CD4-positive, alpha-beta memory T cell (primary cell): Measurements from ENCODE around the gene RNF148. TPM values are rescaled to one million over a fixed set of nuclear protein-coding genes. Genes with fewer than 3 reads are reported as not detected.

Experiments used
- CTCF ChIA-PET: fragments of 350-600 bp; sonication (Branson Sonifier 250); formaldehyde crosslinking; loops from one replicate; lab custom pipeline; 2021; ENCODE audit warnings: inconsistent platforms; ENCODE audit not compliant: partially characterized antibody; lab: Charles Lee
- POLR2A ChIA-PET: fragments of 350-600 bp; sonication (Branson Sonifier 250); formaldehyde crosslinking; loops from one replicate; lab custom pipeline; 2021; ENCODE audit not compliant: partially characterized antibody; lab: Charles Lee
- DNase-seq, 5 donors: peaks; one replicate each; pipeline versions ENCODE4 v3.0.0 to v3.0.0-alpha.2; 2020 to 2022; ENCODE audit warnings: mixed read lengths in 1 of 5
- H3K27ac ChIP-seq: one replicate; pipeline ENCODE4 v1.7.0; 2013; ENCODE audit warnings: low read depth, low read length
- H3K27me3 ChIP-seq: 2 replicates; pipeline ENCODE4 v1.7.0; 2013; ENCODE audit warnings: mild to moderate bottlenecking, low read length, moderate library complexity; ENCODE audit not compliant: insufficient read depth
- H3K36me3 ChIP-seq: 2 replicates; pipeline ENCODE4 v1.7.0; 2013; ENCODE audit warnings: mild to moderate bottlenecking, low read length, moderate library complexity; ENCODE audit not compliant: insufficient read depth
- H3K4me1 ChIP-seq: 2 replicates; pipeline ENCODE4 v1.7.0; 2013; ENCODE audit warnings: mild to moderate bottlenecking, low read length, moderate library complexity; ENCODE audit not compliant: insufficient read depth
- H3K4me3 ChIP-seq, 2 donors: one replicate each; pipeline ENCODE4 v1.7.0; 2013; ENCODE audit warnings: low read length in 2 of 2, mild to moderate bottlenecking in 1 of 2
- H3K9me3 ChIP-seq, 2 donors: one replicate each; pipeline ENCODE4 v1.7.0; 2013; ENCODE audit warnings: low read length in 2 of 2, control low read depth in 1 of 2; ENCODE audit not compliant: control insufficient read depth in 1 of 2
- H3K27ac Mint-ChIP-seq, 7 donors: one replicate each; pipeline ENCODE4 v1.8.0; 2020 to 2021; ENCODE audit warnings: mixed read lengths in 7 of 7, mild to moderate bottlenecking in 6 of 7, inconsistent platforms in 3 of 7, moderate library complexity in 3 of 7
- H3K27me3 Mint-ChIP-seq, 2 donors: one replicate each; pipeline ENCODE4 v1.8.0; 2020 to 2021; ENCODE audit warnings: mixed read lengths in 2 of 2
- H3K36me3 Mint-ChIP-seq, 2 donors: one replicate each; pipeline ENCODE4 v1.8.0; 2020 to 2021; ENCODE audit warnings: mixed read lengths in 2 of 2, inconsistent platforms in 1 of 2, mild to moderate bottlenecking in 1 of 2
- H3K4me1 Mint-ChIP-seq, 4 donors: one replicate each; pipeline ENCODE4 v1.8.0; 2020 to 2021; ENCODE audit warnings: mixed read lengths in 4 of 4, mild to moderate bottlenecking in 1 of 4
- H3K4me3 Mint-ChIP-seq, 8 donors: one replicate each; pipeline ENCODE4 v1.8.0; 2020 to 2021; ENCODE audit warnings: mixed read lengths in 8 of 8, mild to moderate bottlenecking in 7 of 8, moderate library complexity in 6 of 8, inconsistent platforms in 3 of 8
- H3K9me3 Mint-ChIP-seq, 8 donors: one replicate each; pipeline ENCODE4 v1.8.0; 2020 to 2021; ENCODE audit warnings: mixed read lengths in 8 of 8, mild to moderate bottlenecking in 5 of 8, inconsistent platforms in 3 of 8, moderate library complexity in 1 of 8
- intact Hi-C: fragments of 100-400 bp; cut with micrococcal nuclease; formaldehyde crosslinking; loops from one replicate; pipeline ENCODE4 v1.15.1; 2023
- polyA plus RNA-seq, 2 donors: library from polyadenylated mRNA; unstranded; fragments of 300-500 nt; fragmentation: Illumina TruSeq; gene quantifications; one replicate each; pipeline ENCODE4 v1.2.3, GENCODE V29; 2021
- total RNA-seq, 2 experiments: library from RNA; stranded (reverse); gene quantifications; one replicate each; pipeline ENCODE4 v1.2.3, GENCODE V29; 2021

The RNF148 gene
- total and polyA plus RNA-seq, 4 experiments from 2014 or later = not detected

GRCh38 chr7:122672536-122672935 is 30.2 kb downstream of the RNF148 start:
- no peak overlapping the region for H3K4me3 ChIP-seq
- H3K27me3 Mint-ChIP-seq = no peaks in the 10 kb centered on the region
- no peaks in the 10 kb centered on the region for H3K36me3 Mint-ChIP-seq
- intact Hi-C loops = no loop called here
- H3K4me1 Mint-ChIP-seq = no peaks in the 10 kb centered on the region
- POLR2A ChIA-PET = no interaction called here
- no peak overlapping the region for H3K27ac Mint-ChIP-seq
- H3K27me3 ChIP-seq = no peaks in the 10 kb centered on the region
- no peak overlapping the region for H3K27ac ChIP-seq
- CTCF ChIA-PET = no interaction called here
- H3K9me3 ChIP-seq = no peaks in the 10 kb centered on the region
- H3K4me1 ChIP-seq = no peaks in the 10 kb centered on the region
- peaks cover under 1 to 12% (median 5%) of the 10 kb centered on the region in 8 donors for H3K9me3 Mint-ChIP-seq
- H3K36me3 ChIP-seq = no peaks in the 10 kb centered on the region
- H3K4me3 Mint-ChIP-seq = no peak overlapping the region
- no peak for DNase-seq

- Mint-ChIP-seq H3K4me1 (no peaks in the 10 kb centered on the region), H3K9me3 (peaks cover 0 to 14% (median 4%) of the 10 kb centered on the region in 8 donors), H3K36me3 (no peaks in the 10 kb centered on the region), H3K27me3 (no peaks in the 10 kb centered on the region), H3K4me3 (no peak overlapping the region), H3K27ac (no peak overlapping the region)
- Histone ChIP-seq H3K4me1 (no peaks in the 10 kb centered on the region), H3K36me3 (no peaks in the 10 kb centered on the region), H3K27me3 (no peaks in the 10 kb centered on the region), H3K27ac (no peak overlapping the region), H3K4me3 (no peak overlapping the region), H3K9me3 (no peaks in the 10 kb centered on the region)
- ChIA-PET POLR2A (no interaction called here), CTCF (no interaction called here)
- DNase-seq = no peak
- intact Hi-C loops = no loop called here
Observed at GRCh38 chr7:122663733-122664132, 39.0 kb downstream of the RNF148 start.

- Mint-ChIP-seq H3K27ac (no peak overlapping the region), H3K36me3 (no peaks in the 10 kb centered on the region), H3K9me3 (peaks cover 0 to 9% (median 2%) of the 10 kb centered on the region in 8 donors), H3K4me1 (no peaks in the 10 kb centered on the region), H3K27me3 (no peaks in the 10 kb centered on the region), H3K4me3 (no peak overlapping the region)
- Histone ChIP-seq H3K36me3 (no peaks in the 10 kb centered on the region), H3K27me3 (no peaks in the 10 kb centered on the region), H3K4me3 (no peak overlapping the region), H3K4me1 (no peaks in the 10 kb centered on the region), H3K27ac (no peak overlapping the region), H3K9me3 (no peaks in the 10 kb centered on the region)
- POLR2A ChIA-PET = no interaction called here
- CTCF ChIA-PET = no interaction called here
- intact Hi-C loops = no loop called here
- no peak for DNase-seq
Observed at GRCh38 chr7:122658856-122659255, 43.9 kb downstream of the RNF148 start.

GRCh38 chr7:122653685-122654084 is 49.0 kb downstream of the RNF148 start:
- no peaks in the 10 kb centered on the region for H3K9me3 ChIP-seq
- no peak for DNase-seq
- ChIA-PET CTCF (no interaction called here), POLR2A (no interaction called here)
- no peak overlapping the region for H3K4me3 ChIP-seq
- H3K27ac ChIP-seq = no peak overlapping the region
- Mint-ChIP-seq H3K27ac (no peak overlapping the region), H3K36me3 (no peaks in the 10 kb centered on the region), H3K4me1 (no peaks in the 10 kb centered on the region), H3K4me3 (no peak overlapping the region), H3K27me3 (no peaks in the 10 kb centered on the region), H3K9me3 (peaks cover 0 to 7% (median 4%) of the 10 kb centered on the region in 8 donors)
- H3K4me1 ChIP-seq = no peaks in the 10 kb centered on the region
- H3K27me3 ChIP-seq = no peaks in the 10 kb centered on the region
- intact Hi-C loops = no loop called here
- H3K36me3 ChIP-seq = no peaks in the 10 kb centered on the region

- ChIA-PET POLR2A (no interaction called here), CTCF (no interaction called here)
- no peak for DNase-seq
- Mint-ChIP-seq H3K27ac (no peak overlapping the region), H3K36me3 (no peaks in the 10 kb centered on the region), H3K4me3 (no peak overlapping the region), H3K4me1 (no peaks in the 10 kb centered on the region), H3K9me3 (peaks cover 0 to 7% (median 4%) of the 10 kb centered on the region in 8 donors), H3K27me3 (no peaks in the 10 kb centered on the region)
- intact Hi-C loops = no loop called here
- H3K36me3 ChIP-seq = no peaks in the 10 kb centered on the region
- no peak overlapping the region for H3K27ac ChIP-seq
- no peaks in the 10 kb centered on the region for H3K4me1 ChIP-seq
- no peaks in the 10 kb centered on the region for H3K9me3 ChIP-seq
- H3K27me3 ChIP-seq = no peaks in the 10 kb centered on the region
- no peak overlapping the region for H3K4me3 ChIP-seq
Observed at GRCh38 chr7:122652876-122653275, 49.8 kb downstream of the RNF148 start.

Other genes with a start within 250 kb of the RNF148 start
- gene RNF133, start 3.8 kb downstream of the RNF148 start, total RNA-seq = not detected
- gene RNF133, start 3.8 kb downstream of the RNF148 start, polyA plus RNA-seq = not detected
- gene CADPS2, start 183.5 kb upstream of the RNF148 start, total RNA-seq = not detected
- gene CADPS2, start 183.5 kb upstream of the RNF148 start, polyA plus RNA-seq = not detected